ENCODE measurements around the gene OR51L1.

DNA sequence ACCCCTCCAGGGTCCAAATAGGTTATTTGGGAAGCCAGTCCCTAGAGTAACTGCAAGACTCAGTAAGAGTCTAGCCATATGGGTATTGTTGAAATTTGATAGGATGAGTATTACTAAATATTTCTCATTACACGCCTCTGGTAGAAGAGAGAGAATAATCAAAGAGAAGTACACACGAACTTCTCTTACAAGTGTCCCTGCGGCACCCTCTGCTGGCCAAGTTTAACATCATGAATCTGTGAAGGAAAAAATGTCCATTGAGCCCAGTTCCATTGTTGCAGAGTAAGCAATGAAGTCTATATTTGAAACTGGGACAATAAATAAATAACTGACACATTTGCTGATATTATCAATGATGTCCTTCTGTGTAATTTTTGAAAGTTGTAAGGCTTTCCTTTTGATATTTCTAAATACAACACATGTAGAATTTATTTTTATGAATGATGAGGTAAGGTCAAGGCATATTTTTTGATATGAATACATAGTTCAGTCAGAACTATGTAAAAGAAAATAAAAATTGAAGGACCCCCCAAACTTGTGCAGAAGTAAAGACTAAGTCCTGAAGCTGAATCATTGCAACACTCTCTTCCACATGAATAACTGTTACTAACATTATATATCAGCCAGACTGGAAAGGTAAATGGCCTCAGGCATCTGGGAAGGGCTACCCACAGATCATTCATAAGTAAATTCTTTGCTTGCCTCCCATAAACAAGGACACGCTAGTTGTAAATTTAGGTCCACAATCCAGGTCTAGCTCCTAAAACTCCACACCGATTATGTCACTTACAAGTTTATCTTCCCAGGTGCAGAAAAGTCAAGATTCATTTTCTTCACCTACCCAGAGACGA, 10.0 kb downstream of the OR51L1 start:
- TF ChIP-seq CTCF (IDR thresholded peaks at IDR 0.05; ENCODE audit: insufficient read depth, low read length) (peak; percentile 30), GABPA (IDR thresholded peaks at IDR 0.05; ENCODE audit: low read depth) (no peak), SPI1 (IDR thresholded peaks at IDR 0.05; ENCODE audit: borderline replicate concordance, low read depth) (no peak), POLR2AphosphoS5 (IDR thresholded peaks at IDR 0.05; ENCODE audit: low read depth) (no peak)
- TF ChIP-seq, protein P1, sequence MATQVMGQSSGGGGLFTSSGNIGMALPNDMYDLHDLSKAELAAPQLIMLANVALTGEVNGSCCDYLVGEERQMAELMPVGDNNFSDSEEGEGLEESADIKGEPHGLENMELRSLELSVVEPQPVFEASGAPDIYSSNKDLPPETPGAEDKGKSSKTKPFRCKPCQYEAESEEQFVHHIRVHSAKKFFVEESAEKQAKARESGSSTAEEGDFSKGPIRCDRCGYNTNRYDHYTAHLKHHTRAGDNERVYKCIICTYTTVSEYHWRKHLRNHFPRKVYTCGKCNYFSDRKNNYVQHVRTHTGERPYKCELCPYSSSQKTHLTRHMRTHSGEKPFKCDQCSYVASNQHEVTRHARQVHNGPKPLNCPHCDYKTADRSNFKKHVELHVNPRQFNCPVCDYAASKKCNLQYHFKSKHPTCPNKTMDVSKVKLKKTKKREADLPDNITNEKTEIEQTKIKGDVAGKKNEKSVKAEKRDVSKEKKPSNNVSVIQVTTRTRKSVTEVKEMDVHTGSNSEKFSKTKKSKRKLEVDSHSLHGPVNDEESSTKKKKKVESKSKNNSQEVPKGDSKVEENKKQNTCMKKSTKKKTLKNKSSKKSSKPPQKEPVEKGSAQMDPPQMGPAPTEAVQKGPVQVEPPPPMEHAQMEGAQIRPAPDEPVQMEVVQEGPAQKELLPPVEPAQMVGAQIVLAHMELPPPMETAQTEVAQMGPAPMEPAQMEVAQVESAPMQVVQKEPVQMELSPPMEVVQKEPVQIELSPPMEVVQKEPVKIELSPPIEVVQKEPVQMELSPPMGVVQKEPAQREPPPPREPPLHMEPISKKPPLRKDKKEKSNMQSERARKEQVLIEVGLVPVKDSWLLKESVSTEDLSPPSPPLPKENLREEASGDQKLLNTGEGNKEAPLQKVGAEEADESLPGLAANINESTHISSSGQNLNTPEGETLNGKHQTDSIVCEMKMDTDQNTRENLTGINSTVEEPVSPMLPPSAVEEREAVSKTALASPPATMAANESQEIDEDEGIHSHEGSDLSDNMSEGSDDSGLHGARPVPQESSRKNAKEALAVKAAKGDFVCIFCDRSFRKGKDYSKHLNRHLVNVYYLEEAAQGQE (IDR thresholded peaks at IDR 0.05; ENCODE audit: insufficient replicate concordance, low read depth) = no peak
